Glutamatergic neuron (in vitro differentiated cells): ENCODE data around the gene NRCAM. TPM values are rescaled to one million over a fixed set of nuclear protein-coding genes. Genes with fewer than 3 reads are reported as not detected.

Experiments
- DNase-seq: peaks from one replicate; pipeline ENCODE4 v3.0.0; 2022
- H3K27ac Mint-ChIP-seq: one replicate; pipeline ENCODE4 v1.8.0; 2020; ENCODE audit warnings: mild to moderate bottlenecking, mixed read lengths, inconsistent platforms; ENCODE audit not compliant: unreplicated experiment
- H3K27me3 Mint-ChIP-seq: one replicate; pipeline ENCODE4 v1.8.0; 2020; ENCODE audit warnings: mild to moderate bottlenecking, moderate library complexity, mixed read lengths, inconsistent platforms; ENCODE audit not compliant: unreplicated experiment
- H3K36me3 Mint-ChIP-seq: one replicate; pipeline ENCODE4 v1.8.0; 2020; ENCODE audit warnings: mild to moderate bottlenecking, mixed read lengths, inconsistent platforms; ENCODE audit not compliant: unreplicated experiment
- H3K4me1 Mint-ChIP-seq: one replicate; pipeline ENCODE4 v1.8.0; 2020; ENCODE audit warnings: mild to moderate bottlenecking, low read depth, mixed read lengths, inconsistent platforms; ENCODE audit not compliant: unreplicated experiment
- H3K4me3 Mint-ChIP-seq: one replicate; pipeline ENCODE4 v1.8.0; 2020; ENCODE audit warnings: mild to moderate bottlenecking, mixed read lengths, inconsistent platforms; ENCODE audit not compliant: unreplicated experiment
- H3K9me3 Mint-ChIP-seq: one replicate; pipeline ENCODE4 v1.8.0; 2020; ENCODE audit warnings: mild to moderate bottlenecking, moderate library complexity, mixed read lengths, inconsistent platforms; ENCODE audit not compliant: unreplicated experiment
- CTCF ChIP-seq: fragments of 200-600 bp; sonication (generic); IDR thresholded peaks from one replicate; pipeline ENCODE4 v1.5.0; 2021; ENCODE audit not compliant: partially characterized antibody, unreplicated experiment
- total RNA-seq: library from RNA; stranded (reverse); fragmentation: NEBNext Ultra II Directional; extraction: Animal tissue kit (Norgen Biotek cat#: 25700); gene quantifications from one replicate; pipeline ENCODE4 v1.2.1, GENCODE V29; 2021; ENCODE audit not compliant: unreplicated experiment

Gene NRCAM
- total RNA-seq, 1 donor from 2014 or later, result 120 TPM

GRCh38 chr7:108104324-108104723, 351.9 kb downstream of the NRCAM start:
- no peaks in the 10 kb centered on the region for H3K27me3 Mint-ChIP-seq
- H3K27ac Mint-ChIP-seq, result no peak overlapping the region

DNA sequence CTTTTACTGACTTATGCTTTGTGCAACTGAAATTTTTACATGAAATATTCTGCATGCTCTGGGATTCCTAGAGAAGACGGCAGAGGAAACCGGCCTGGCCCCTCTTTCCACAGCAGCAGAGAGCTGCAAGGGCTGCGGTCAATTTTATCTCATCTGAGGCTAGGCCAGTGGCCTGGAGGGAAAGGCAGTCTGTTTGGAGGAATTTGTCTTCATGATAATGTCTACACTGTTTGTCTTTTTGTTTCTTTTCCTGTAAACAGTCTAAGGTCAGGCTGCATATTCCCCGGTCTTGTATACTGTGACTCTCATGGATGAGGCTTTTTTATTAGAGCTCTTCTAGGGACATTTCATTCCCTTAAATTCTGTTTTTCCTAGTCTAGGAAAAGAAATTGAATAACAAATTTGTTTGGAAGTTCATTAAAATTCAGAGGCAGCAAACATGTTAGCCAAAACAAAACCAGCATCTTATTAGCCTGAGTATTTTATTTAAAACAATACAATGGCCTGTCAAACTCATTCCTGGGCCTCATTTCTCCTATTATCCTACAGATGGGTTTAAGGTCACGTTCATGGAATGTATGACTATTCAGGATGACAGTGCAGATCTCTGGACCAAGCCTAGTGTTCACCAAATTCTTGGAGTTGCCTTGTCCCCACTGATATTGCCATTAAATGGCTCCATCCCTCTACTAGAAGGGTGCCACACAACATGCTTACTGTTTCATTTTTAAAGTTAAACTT, 352.5 kb downstream of the NRCAM start:
- no peak overlapping the region for H3K4me3 Mint-ChIP-seq
- H3K9me3 Mint-ChIP-seq, result no peaks in the 10 kb centered on the region
- H3K36me3 Mint-ChIP-seq, result no peaks in the 10 kb centered on the region
- no peak for DNase-seq
- no peak overlapping the region for H3K27ac Mint-ChIP-seq
- no peaks in the 10 kb centered on the region for H3K27me3 Mint-ChIP-seq
- H3K4me1 Mint-ChIP-seq, result peaks cover 15% of the 10 kb centered on the region
- TF ChIP-seq CTCF, result no peak

More at GRCh38 chr7:108104324-108104723, 351.9 kb downstream of the NRCAM start:
- no peak for TF ChIP-seq CTCF
- Mint-ChIP-seq H3K36me3 (no peaks in the 10 kb centered on the region), H3K4me3 (no peak overlapping the region), H3K4me1 (peaks cover 15% of the 10 kb centered on the region), H3K9me3 (no peaks in the 10 kb centered on the region)
- no peak for DNase-seq

GRCh38 chr7:108102671-108103312, 353.4 kb downstream of the NRCAM start:
- no peaks in the 10 kb centered on the region for H3K9me3 Mint-ChIP-seq
- no peak overlapping the region for H3K4me3 Mint-ChIP-seq
- H3K27me3 Mint-ChIP-seq, result no peaks in the 10 kb centered on the region
- no peak for TF ChIP-seq CTCF
- H3K36me3 Mint-ChIP-seq, result no peaks in the 10 kb centered on the region
- H3K4me1 Mint-ChIP-seq, result peaks cover 15% of the 10 kb centered on the region
- DNase-seq, result no peak
- no peak overlapping the region for H3K27ac Mint-ChIP-seq

- Mint-ChIP-seq H3K4me1 (peaks cover 11% of the 10 kb centered on the region), H3K4me3 (no peak overlapping the region), H3K9me3 (no peaks in the 10 kb centered on the region), H3K27me3 (no peaks in the 10 kb centered on the region), H3K36me3 (no peaks in the 10 kb centered on the region), H3K27ac (no peak overlapping the region)
- DNase-seq, result no peak
- no peak for TF ChIP-seq CTCF
Measured at GRCh38 chr7:108101759-108102158, 354.5 kb downstream of the NRCAM start.

DNA sequence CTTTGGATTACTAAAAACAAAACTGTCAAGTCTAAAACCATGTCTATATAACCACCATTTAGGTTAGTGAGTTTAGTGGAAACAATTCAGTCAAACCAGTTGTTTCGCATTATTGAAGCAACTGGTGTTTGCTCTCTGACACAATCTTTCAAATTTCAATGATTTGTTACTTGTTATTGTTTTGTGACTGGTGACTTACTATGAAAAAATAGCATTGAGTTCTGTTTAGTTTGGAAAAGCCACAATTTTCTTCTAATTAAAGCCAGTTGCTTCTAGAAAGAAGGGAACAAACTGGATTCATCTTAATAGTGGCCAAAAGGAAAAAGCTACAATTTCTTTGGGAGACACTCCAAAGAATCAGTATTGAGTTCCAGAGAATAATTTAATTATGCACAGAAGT, 356.5 kb downstream of the NRCAM start:
- H3K9me3 Mint-ChIP-seq, result no peaks in the 10 kb centered on the region
- no peaks in the 10 kb centered on the region for H3K36me3 Mint-ChIP-seq
- H3K27ac Mint-ChIP-seq, result no peak overlapping the region
- H3K4me1 Mint-ChIP-seq, result peaks cover 23% of the 10 kb centered on the region
- TF ChIP-seq CTCF, result no peak
- DNase-seq, result no peak
- H3K27me3 Mint-ChIP-seq, result no peaks in the 10 kb centered on the region
- no peak overlapping the region for H3K4me3 Mint-ChIP-seq
